GM23248 (cell line): Measurements from ENCODE around the gene ANGPTL4.

Source experiments
- EZH2 ChIP-seq: fragments of 200-600 bp; sonication (generic); IDR thresholded peaks from 2 replicates; pipeline ENCODE4 v1.6.1; 2018; ENCODE audit warnings: antibody characterized with exemption, mild to moderate bottlenecking; ENCODE audit not compliant: insufficient read depth, poor library complexity, severe bottlenecking
- EZH2phosphoT487 ChIP-seq: fragments of 200-600 bp; sonication (generic); IDR thresholded peaks from 2 replicates; pipeline ENCODE4 v1.6.1; 2018; ENCODE audit warnings: antibody characterized with exemption, moderate library complexity, mild to moderate bottlenecking, low read depth; ENCODE audit not compliant: insufficient read depth

DNA sequence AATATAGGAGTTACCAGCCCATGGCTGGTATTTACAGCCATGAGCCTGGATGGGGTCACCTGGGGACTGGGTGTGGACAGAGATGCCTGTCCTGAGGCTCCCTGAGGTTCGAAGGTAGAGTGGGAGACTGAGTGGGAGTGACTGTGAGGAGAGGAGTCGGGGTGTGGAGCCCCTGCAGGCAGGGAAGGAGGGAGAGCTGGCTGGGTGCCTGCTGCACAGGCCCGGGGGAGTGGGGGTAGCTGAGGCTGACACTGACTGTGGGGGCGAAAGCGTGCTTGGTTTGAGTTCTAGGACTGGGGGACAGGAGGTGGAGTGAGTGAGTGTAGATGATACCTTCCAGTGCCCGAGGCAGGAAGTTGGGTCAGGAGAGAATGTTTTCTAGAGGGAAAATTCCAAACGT lies 33.3 kb downstream of the ANGPTL4 start:
- TF ChIP-seq EZH2 (no peak), EZH2phosphoT487 (no peak)
